HG03558 (cell line): Measurements from ENCODE around the gene CD44.
"Not testable (repeated sequence)": the region's sequence is repeated elsewhere in the genome, so short reads cannot be mapped to it uniquely, and the experiment has no call there.

Experiments used
- ATAC-seq: cut with Tn5 transposase; IDR thresholded peaks from one replicate; pipeline ENCODE4 v1.9.1; 2021; ENCODE audit warnings: moderate number of reproducible peaks; ENCODE audit not compliant: unreplicated experiment; ENCODE audit errors: extremely low read depth

CD44 gene

DNA sequence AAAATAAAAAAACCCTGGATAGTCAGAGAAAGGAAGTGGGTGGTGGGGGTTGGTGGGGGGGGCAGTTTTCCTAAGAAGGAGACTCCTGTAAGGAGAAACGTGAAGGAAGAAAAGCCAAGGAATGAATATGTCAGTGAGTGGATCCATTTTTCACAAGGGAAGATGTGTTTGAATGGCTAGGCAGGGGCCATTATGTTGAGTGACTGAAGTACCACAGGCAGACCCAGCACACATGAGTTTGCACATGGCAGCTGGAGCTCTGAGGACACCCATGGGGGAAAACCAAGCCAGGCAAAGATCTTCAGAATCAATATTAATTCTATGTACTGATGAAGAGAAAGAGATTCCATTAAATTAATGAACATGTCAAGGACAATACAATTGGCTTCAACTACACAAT, 67.6 kb downstream of the CD44 start:
- no peak for ATAC-seq

GRCh38 chr11:35207471-35208403, 68.8 kb downstream of the CD44 start:
- no peak for ATAC-seq

GRCh38 chr11:35208795-35209194, 69.8 kb downstream of the CD44 start:
- ATAC-seq: no peak

GRCh38 chr11:35210876-35211546, 72.0 kb downstream of the CD44 start:
- ATAC-seq: no peak

GRCh38 chr11:35211952-35212351, 73.0 kb downstream of the CD44 start:
- no peak for ATAC-seq

DNA sequence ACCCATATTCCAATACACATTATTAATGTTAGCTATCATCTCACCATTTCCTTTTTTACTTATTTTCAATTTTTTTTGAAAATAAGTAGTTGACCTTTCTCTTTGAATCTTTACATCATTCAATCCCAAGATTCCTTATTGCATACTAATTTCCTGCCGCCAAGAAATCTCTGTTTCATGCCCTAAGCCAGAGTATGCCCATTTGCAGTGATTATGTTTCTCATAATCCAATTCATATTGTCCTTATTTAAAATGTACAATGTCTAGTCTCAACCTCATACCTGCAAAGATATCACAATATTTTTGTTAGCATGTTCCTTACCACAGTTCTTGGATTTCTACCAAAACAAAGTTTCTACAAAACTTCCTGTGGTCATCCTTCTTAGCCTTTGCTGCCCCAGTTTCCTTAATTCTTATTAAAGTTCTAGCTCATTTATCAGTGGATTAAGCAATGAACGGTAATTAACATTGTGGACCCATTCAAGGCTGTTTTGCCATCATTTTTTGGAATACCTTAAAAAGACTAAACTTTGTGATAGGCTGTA, 75.3 kb downstream of the CD44 start:
- no peak for ATAC-seq

GRCh38 chr11:35214792-35215193, 75.8 kb downstream of the CD44 start:
- no peak for ATAC-seq

DNA sequence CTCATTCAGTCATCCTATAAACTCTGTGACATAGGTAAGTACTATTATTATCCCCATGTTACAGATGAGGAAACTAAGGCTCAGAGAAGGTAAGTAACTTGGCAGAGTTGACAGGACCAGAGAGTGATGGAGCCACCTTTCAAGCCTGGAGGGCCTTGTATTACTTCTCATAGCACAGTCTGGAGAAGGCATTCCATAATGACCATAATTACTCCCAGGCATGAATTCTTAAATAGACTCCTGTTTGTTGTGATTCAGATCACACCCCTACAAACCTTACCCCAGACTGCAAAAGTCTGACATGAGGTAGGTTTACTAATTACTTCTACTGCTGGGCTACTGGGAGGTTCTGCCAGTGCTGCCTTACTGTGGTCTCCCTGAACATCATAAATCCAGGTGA, 77.0 kb downstream of the CD44 start:
- ATAC-seq: no peak

DNA sequence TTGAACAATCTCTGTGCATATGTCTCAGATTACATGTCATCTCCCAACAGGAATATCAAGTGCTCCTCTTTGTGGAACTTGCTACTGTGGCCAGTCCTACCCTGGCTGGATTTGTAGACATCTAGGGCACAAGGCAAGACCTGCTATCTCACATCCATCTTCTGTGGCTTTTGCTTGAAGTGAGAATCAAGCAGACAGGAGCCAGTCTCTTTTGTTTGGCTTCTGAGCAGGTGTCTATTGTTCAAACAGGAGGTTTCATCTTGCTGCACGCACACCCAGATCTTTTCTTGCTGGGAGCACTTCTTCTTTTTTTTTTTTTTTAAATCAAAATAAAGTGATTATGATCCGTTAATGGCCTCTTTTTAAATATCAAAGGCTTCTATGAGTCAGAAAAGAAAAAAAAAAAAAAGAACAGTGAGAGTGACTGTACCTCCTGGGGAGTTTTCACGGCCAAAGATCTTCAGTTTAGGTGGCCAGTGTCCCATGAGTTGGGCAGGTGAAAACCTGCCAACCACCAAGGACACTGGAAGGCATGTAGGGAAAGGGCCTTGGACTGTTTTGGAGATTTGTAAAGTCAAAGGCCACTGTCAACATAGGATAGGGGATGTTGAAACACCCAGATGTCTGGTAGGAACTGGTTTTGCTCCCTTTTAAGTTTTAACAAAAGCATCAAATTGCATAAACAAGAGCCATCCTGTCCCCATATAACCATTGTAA, 78.1 kb downstream of the CD44 start:
- ATAC-seq: no peak

DNA sequence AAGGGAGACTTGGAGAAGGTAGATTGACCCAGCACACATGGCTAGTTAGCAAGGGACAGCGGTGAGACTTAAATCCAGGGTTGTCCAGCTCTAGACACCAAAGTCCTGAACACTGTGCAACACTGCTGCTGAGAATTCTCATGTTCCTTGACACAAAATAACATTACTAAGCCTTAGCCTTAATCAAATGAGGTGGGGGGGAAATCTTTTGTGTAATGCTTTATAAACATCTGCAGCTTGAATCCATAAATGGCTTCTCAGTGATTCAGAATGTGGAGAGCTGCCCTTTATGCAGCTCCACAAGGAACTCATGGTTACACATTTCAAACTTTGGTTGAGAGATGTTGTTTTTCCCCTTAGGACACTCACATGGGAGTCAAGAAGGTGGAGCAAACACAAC, 80.0 kb downstream of the CD44 start:
- ATAC-seq: no peak

GRCh38 chr11:35223371-35223796, 84.4 kb downstream of the CD44 start:
- no peak for ATAC-seq

DNA sequence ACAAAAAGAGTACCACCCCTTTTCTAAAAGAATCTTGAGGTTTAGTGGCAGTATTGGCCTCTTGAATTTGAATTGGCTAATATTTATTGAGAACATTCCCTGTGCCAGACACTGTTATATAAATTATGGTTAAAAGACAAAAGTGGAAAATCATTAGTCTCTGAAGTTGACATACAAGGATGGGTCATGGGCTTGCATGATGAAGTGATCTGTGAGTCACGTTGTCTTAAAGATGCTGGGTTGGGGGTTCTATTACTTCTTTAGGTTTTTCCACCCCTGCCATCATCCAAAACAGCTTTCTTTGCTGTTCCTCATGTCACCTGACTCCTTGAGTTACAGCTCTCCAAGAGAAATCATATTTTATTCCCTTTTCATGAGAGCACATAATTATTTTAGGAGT, 85.0 kb downstream of the CD44 start:
- no peak for ATAC-seq

GRCh38 chr11:35225946-35226520, 87.1 kb downstream of the CD44 start:
- no peak for ATAC-seq

- not testable (repeated sequence) for ATAC-seq
These were observed 87.8 kb downstream of the CD44 start for GRCh38 chr11:35226756-35227155.

- ATAC-seq: no peak
These were observed 88.8 kb downstream of the CD44 start for GRCh38 chr11:35227576-35228327.

DNA sequence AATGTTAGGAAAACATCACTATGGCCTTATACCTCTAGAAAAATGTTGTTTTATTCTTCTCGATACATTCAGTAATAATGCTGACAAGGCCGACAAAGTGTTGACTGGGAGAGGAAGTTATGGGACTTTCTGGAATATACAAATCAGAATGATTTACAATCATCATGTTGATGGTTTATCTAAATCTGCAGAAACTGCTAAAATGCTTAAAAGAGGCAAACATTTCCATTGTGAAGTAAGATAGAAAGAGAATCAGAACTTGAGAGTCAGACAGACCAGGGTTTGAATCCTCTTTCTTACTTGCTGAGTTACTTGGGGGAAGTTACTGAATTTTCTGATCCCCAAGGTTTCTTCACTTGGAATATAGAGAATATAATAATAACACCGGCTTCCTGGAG, 89.4 kb downstream of the CD44 start:
- ATAC-seq: no peak

DNA sequence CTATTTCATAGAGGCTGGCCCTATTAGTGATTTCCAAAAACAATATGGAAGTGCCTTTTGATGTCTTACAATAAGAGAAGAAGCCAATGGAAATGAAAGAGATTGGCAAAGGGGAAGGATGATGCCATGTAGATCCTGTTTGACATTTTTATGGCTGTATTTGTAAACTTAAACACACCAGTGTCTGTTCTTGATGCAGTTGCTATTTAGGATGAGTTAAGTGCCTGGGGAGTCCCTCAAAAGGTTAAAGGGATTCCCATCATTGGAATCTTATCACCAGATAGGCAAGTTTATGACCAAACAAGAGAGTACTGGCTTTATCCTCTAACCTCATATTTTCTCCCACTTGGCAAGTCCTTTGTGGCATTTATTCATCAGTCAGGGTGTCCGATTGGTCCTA, 91.4 kb downstream of the CD44 start:
- no peak for ATAC-seq

- no peak for ATAC-seq
These were observed 92.3 kb downstream of the CD44 start for GRCh38 chr11:35231076-35231860.

- no peak for ATAC-seq
These were observed 93.9 kb downstream of the CD44 start for GRCh38 chr11:35232891-35233330.
